HT-29 (cell line): ENCODE results near the gene RASA2. TPM values are rescaled to one million over a fixed set of nuclear protein-coding genes. Genes with fewer than 3 reads are reported as not detected.
A peak's percentile ranks its signal among the peaks of the same experiment; 100 is the strongest.
"Not testable (repeated sequence)": the region's sequence is repeated elsewhere in the genome, so short reads cannot be mapped to it uniquely, and the experiment has no call there.

Experiments used
- DNase-seq: peaks from one replicate; pipeline ENCODE4 v3.0.0-alpha.2; 2015; ENCODE audit warnings: low spot score
- total RNA-seq: library from RNA; depleted of rRNA; stranded (reverse); fragments of >200 nt; shearing (Covaris generic); gene quantifications from 2 replicates; pipeline ENCODE4 v1.2.3, GENCODE V29; 2014

RASA2 gene
- total RNA-seq, 1 experiment from 2014 or later = 2.7 TPM

- not testable (repeated sequence) for DNase-seq
Observed at GRCh38 chr3:141536017-141536416, 49.2 kb downstream of the RASA2 start.

- DNase-seq = no peak
Observed at GRCh38 chr3:141537856-141538255, 51.0 kb downstream of the RASA2 start.

- no peak for DNase-seq
Observed at GRCh38 chr3:141538568-141539240, 51.9 kb downstream of the RASA2 start.

GRCh38 chr3:141539431-141540187 lies 52.8 kb downstream of the RASA2 start:
- no peak for DNase-seq

- no peak for DNase-seq
Observed at GRCh38 chr3:141540531-141540930, 53.7 kb downstream of the RASA2 start.

- no peak for DNase-seq
Observed at GRCh38 chr3:141542202-141542969, 55.6 kb downstream of the RASA2 start.

- DNase-seq = no peak
Observed at GRCh38 chr3:141542989-141543388, 56.2 kb downstream of the RASA2 start.

GRCh38 chr3:141544697-141545096 lies 57.9 kb downstream of the RASA2 start:
- no peak for DNase-seq

- no peak for DNase-seq
Observed at GRCh38 chr3:141546081-141546480, 59.3 kb downstream of the RASA2 start.

- no peak for DNase-seq
Observed at GRCh38 chr3:141546586-141546985, 59.8 kb downstream of the RASA2 start.

GRCh38 chr3:141547791-141548190 lies 61.0 kb downstream of the RASA2 start:
- DNase-seq = no peak

GRCh38 chr3:141550926-141551665 lies 64.3 kb downstream of the RASA2 start:
- no peak for DNase-seq

GRCh38 chr3:141552440-141552991 lies 65.7 kb downstream of the RASA2 start:
- DNase-seq = no peak

- DNase-seq = no peak
Observed at GRCh38 chr3:141553055-141553454, 66.2 kb downstream of the RASA2 start.

- no peak for DNase-seq
Observed at GRCh38 chr3:141556034-141556433, 69.2 kb downstream of the RASA2 start.

- peak; percentile 36 for DNase-seq
Observed at GRCh38 chr3:141557961-141558706, 71.3 kb downstream of the RASA2 start.

- peak; percentile 74 for DNase-seq
Observed at GRCh38 chr3:141561426-141562034, 74.7 kb downstream of the RASA2 start.

GRCh38 chr3:141564241-141564640 lies 77.4 kb downstream of the RASA2 start:
- DNase-seq = no peak

- no peak for DNase-seq
Observed at GRCh38 chr3:141570068-141570467, 83.2 kb downstream of the RASA2 start.
